Activated CD4-positive, alpha-beta T cell treated with anti-CD3 and anti-CD28 coated beads, Interleukin-2, Interleukin-6, amounts not matched to agents 100 ng/mL and 50 ng/mL, durations not matched to agents 16 hours and 8 hours (primary cell): ENCODE data around the gene CTSD.

ENCODE experiments used
- DNase-seq: peaks from one replicate; pipeline ENCODE4 v3.0.0-alpha.2; 2020

The CTSD gene

DNA sequence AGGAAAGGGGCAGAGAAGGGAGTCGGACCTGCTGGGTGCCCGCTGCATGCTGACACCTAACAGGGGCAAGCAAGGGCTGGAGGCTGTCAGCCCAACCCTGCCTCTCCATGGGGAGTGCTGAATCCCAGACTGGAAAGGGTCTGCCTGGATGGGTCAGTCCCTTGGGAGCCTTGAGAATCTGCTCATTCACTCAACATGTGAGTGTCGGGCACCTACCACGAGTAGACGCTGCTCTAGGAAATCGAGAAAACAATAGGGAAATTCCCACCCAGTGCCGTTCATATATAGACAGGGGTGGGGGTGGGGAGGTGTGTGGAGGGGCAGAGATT lies 4.4 kb upstream of the CTSD start:
- no peak for DNase-seq

- DNase-seq, result no peak
Observed at GRCh38 chr11:1767399-1768140, 3.8 kb upstream of the CTSD start.

DNA sequence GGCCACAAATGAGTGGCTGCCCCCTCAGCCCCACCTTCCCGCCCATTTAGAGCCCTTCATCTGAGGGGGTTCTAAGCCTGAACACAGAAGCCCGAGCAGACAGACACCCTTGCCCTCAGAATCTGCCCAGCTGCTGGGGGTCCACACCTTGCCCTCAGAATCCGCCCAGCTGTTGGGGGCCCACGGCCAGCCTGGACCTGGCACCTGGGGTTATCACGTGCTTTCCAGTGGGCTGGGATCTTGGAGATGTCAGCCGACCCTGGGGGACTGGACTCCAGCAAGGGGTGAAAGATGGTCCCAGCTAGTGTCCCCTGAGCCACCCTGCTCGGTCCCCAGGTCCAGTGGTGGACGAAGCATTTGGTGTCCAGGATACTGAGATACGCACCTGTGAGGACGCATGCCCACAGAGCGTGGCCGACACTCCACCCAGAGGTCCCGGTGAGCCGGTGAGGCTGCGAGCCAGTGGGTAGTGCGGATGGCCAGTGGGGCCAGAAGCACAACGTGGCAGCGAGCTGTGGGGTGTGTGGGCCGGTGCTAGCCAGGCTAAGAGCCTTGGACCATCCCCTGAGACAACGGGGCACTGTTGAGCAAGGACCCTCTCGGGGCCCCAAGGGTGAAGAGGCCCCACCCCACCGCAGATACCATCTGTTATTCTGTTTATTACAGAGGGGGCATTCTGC lies 3.1 kb upstream of the CTSD start:
- DNase-seq, result no peak

- no peak for DNase-seq
Observed at GRCh38 chr11:1765871-1766718, 2.4 kb upstream of the CTSD start.

GRCh38 chr11:1763336-1763795 lies 361 bp downstream of the CTSD start:
- DNase-seq, result no peak

GRCh38 chr11:1762537-1763302 lies 1.0 kb downstream of the CTSD start:
- no peak for DNase-seq

DNA sequence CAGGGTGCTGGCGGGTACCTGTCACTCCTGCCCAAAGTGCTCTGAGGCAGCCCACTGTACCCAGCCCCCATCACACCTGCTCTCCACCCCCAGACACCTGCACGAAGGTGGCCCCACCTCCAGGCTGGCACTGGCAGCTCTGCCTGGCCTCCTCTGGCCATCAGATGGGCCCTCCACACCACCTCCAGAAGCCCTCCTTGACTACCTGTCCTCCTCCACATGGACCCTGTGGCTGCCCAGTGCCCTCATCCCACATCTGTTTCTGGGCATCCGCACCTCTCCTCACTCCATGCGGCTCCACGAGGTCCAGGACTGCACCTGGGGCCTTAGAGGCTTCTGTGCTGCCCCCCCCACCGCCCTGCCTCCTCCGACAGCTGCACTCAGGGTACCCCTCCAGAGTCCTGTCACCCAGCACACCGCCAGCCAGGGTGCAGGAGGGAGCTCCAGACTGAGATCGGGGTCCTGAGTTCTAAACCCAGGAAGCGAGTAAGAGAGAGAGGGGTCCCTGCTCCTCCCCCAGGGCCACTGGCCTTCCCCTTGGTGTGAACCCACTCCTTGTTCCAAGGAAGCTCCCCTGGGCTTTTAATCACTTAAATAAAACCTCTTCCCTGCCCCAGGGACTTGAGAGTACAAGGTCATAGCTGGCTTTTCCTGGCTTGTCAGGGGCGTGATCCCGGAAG lies 1.7 kb downstream of the CTSD start:
- DNase-seq, result no peak

GRCh38 chr11:1761110-1761856 lies 2.4 kb downstream of the CTSD start:
- no peak for DNase-seq

DNA sequence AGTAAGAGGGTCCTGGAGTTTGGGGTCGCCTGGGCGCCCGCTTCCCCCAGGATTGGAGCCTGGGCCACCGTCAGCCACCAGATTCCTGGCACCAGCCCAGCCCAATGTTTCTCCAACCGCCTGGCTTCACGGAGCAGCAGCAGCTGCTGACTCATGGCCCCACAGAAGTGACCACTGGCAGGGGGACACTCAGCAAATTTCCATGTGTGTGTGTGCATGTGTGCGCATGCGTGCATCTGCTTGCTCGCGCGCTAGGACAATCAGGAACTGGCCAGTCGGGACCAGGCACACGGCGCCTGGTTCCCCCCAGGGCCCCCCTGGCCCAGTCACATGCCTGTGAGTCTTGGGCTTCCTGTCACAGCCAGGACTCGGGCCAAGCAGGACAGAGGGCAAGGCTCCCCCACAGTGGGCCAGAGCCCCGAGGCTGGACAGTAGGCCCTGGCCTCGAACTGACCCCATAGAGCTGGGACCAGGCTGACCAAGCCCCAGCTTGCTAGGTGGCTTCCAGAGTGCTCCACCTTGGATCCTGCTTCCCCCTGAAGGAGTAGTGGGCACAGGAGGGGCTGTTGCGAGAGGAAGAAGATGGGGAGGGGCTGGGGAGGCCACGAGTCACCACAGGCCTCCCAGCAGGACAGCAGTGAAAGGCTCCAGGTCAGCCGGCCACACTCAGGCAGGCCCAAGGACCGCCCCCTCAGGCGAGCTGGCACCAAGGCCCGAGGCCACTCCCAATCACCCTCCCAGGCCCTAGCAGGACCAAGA lies 3.2 kb downstream of the CTSD start:
- DNase-seq, result no peak

GRCh38 chr11:1759851-1760220 lies 3.9 kb downstream of the CTSD start:
- DNase-seq, result no peak

DNA sequence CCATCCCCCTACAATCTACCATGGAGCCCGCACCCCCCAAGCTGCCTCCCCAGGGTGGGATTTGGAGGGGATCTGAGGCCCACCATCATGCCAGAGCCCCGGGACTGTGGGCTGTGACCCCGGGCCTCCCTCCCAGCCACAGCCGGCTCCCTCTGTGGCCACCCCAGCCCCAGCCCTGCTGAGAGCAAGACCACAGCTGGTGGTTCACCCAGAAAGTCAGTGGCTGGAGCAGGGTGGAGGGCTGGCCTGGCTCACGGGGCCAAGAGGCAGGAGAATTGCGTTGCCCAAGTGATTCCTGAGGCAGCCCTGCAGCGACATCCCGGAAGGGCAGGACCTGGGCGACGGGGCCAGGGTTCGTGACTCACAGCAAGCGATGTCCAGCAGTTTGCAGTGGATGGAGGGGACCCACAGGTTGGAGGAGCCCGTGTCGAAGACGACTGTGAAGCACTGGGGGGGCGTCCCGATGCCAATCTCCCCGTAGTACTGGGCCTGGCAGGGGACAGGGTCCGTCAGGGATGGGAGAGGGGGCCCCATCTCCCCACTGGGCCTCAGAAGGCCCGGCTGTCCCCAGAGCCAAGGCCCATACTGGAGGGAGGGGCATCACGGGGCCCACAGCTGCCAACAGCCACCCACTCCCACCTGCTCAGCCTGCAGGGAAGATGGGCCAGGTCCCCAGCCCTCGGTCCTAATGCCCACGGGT lies 4.4 kb downstream of the CTSD start:
- DNase-seq, result no peak

- DNase-seq, result no peak
Observed at GRCh38 chr11:1758611-1759150, 5.0 kb downstream of the CTSD start.

DNA sequence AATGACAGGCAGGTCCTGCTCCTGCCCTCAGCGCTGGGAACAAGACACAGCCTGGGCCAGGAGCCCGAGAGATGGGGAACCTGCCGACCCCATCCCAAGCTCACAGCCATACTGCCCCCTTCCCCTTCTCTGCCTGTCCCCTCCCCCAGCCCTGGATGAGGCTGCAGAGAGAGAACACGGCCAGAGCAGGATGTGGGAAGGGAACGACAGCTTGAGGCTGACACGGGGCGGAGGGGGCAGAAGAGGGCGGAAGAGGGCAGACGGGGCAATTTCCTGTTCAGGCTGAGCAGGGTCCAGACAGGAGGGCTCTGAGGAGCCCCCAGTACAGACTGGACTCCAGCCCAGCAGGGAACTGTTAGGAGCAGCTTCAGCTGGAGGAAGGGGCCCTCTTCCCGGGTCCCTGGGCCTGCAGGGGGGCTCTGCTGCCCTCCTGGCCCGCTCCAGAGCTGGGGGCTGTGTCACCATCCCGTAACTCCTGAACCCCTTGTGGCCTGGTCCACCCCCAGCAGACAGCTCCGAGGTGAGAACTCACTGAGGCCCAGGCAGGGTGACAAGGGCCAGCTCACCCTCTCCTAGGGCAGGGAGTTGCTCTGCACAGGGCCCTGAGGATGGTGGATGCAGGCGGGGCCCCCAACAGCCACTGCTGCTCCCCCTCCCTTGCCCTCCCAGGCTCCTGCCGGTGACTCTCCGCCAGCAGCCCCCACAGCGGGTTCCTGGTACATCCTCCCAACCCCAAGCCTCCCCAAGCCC lies 5.7 kb downstream of the CTSD start:
- peak; percentile 75 for DNase-seq

DNA sequence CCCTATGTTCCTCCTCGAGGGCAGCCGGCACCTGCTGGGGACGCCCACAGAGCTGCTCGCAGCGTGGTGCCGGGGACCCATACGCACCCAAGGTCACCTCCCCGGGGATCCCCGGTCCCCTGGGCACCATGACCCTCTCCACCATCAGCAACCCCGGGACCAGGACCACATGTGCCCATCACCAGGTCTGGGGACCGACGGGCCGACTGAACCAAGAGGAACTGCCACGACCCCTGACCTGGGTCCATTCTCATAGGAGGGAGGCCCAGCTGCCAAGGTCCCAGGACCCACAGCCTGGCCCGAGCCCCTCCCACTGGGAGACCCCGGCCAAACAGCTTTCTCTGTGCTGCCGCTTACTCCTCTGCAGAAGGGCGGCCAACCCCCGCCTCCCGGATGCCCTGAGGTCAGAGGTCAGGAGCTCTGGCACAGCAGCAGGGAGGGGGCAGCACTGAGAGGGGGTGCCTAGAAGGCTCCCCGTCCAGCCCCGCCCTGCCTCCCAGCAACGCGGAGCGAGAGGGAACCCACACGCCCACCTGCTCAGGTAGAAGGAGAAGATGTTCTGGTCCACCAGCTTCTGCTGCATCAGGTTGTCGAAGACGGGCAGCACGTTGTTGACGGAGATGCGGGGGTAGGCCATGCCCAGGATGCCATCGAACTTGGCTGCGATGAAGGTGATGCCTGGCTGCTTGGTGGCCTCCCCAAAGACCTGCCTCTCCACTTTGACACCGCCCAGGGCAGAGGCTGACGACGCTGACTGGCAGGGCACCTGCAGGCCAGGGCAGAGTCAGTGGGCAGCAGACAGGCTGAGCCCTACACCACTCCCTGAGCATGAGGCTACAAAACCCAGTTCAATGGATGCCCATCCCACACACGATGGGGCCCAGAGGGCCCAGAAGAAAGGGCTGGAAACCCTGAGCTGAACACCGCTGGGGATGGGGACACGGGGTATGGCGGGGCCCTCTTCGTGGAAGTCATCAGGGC lies 6.6 kb downstream of the CTSD start:
- DNase-seq, result no peak

DNA sequence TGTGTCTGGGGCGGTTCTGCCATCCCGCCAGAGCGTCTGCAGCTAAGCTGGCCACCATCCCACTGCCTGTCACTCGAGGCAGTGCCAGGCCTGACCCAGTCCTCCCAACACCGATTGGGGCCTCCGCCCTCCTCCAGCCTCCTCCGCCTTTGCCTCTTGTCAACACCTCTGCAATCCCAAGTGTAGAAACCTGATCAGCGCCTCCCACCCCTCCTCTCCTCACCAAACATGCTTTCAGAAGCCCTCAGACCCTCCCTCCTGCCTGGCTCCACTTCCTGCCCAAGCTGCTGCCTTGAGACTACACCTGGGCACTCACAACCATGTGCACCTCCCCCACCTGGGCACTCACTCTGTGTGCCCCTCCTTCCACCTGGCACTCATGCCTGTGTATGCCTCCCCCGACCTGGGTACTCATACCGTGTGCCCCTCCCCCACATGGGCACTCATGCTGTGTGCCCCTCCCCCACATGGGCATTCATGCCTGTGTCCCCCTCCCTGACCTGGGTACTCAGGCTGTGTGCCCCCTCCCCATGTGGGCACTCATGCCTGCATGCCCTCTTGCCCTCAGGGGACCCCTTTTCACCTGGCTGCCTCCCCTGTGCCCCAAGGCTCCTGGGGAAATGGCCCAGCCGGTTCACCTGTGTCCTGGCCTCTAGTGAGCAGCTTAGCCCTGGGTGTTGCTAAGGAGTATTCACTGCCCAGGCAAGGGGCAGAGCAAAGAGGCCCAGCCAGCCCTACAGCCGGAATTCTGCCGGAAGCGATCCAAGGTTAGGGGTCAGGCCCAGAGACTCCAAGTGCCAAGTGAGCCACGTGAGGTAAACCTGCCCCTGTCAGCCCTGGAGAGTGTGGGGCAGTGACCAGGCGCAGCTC lies 7.8 kb downstream of the CTSD start:
- DNase-seq, result no peak

DNA sequence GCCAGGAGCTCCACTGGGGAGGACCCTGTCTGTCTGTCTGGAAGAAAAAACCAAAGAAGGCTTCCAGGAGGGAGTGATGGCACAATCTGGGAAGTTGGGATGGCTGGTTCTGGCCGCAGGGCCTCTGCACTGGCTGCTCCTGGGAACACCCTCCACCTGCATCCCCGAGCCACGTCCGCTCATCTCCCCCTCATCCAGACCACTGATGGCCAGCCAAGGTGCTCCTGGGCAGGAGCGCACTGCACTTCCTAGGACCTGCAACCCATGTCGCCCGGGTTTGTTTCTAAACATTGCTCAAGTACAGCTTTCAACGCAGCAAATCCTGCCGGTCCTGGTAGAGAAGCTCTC lies 8.4 kb downstream of the CTSD start:
- no peak for DNase-seq
